NB4 (cell line): ENCODE measurements around the gene DDX17.

Source experiments
- MYC ChIP-seq: IDR thresholded peaks from 2 replicates; pipeline ENCODE4 v1.6.1; 2011; ENCODE audit warnings: low read depth, low read length
- POLR2A ChIP-seq: IDR thresholded peaks from 2 replicates; pipeline ENCODE4 v1.6.1; 2011; ENCODE audit warnings: mild to moderate bottlenecking; ENCODE audit not compliant: insufficient read length; ENCODE audit errors: extremely low read depth
- TF ChIP-seq, protein P1 (sequence below): IDR thresholded peaks from one replicate; pipeline ENCODE4 v1.5.1; 2012; ENCODE audit warnings: low read depth, low read length
- TF ChIP-seq, protein P2 (sequence below): IDR thresholded peaks from 2 replicates; pipeline ENCODE4 v1.6.1; 2011; ENCODE audit warnings: low read depth, low read length

DNA sequence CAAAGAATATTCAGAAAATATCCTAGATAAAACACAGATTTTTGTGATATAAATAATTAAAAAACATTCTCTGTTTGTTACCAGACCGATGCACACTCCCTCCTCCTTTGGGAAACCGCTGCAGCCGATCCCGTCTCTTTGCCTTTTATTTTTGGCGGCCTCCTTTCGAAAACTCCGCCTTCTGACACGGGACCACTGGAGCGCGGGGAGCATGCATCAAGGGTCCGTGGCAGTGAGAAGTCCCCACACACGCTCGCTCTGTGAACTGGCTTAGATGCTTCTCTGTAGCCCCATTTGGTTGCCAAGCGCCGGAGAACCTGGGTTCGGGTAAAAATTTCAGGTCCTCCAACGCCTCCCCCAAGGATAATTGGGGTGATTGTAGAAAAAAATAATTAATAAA is 17.0 kb downstream of the DDX17 start:
- TF ChIP-seq, protein P1, sequence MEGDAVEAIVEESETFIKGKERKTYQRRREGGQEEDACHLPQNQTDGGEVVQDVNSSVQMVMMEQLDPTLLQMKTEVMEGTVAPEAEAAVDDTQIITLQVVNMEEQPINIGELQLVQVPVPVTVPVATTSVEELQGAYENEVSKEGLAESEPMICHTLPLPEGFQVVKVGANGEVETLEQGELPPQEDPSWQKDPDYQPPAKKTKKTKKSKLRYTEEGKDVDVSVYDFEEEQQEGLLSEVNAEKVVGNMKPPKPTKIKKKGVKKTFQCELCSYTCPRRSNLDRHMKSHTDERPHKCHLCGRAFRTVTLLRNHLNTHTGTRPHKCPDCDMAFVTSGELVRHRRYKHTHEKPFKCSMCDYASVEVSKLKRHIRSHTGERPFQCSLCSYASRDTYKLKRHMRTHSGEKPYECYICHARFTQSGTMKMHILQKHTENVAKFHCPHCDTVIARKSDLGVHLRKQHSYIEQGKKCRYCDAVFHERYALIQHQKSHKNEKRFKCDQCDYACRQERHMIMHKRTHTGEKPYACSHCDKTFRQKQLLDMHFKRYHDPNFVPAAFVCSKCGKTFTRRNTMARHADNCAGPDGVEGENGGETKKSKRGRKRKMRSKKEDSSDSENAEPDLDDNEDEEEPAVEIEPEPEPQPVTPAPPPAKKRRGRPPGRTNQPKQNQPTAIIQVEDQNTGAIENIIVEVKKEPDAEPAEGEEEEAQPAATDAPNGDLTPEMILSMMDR = no peak
- TF ChIP-seq MYC (no peak), POLR2A (no peak)
- TF ChIP-seq, protein P2, sequence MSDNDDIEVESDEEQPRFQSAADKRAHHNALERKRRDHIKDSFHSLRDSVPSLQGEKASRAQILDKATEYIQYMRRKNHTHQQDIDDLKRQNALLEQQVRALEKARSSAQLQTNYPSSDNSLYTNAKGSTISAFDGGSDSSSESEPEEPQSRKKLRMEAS = no peak
